Panc1 (cell line): Measurements from ENCODE around the gene ENOPH1. TPM values are rescaled to one million over a fixed set of nuclear protein-coding genes. Genes with fewer than 3 reads are reported as not detected.

Experiments used
- ATAC-seq: fragments of 200-7000 bp; cut with Tn5 transposase; 2 replicates; pipeline ENCODE4 v1.9.1; 2020; ENCODE audit warnings: mild to moderate bottlenecking, moderate library complexity
- BruUV-seq: library from RNA; stranded (reverse); fragments of 400-500 nt; replicated peaks from 2 replicates; lab custom pipeline; 2021; lab: Mats Ljungman, UMichigan
- CTCF ChIA-PET: fragments of 300-600 bp; sonication (Branson Sonifier 250); formaldehyde crosslinking; loops from one replicate; lab custom pipeline; 2022; ENCODE audit warnings: antibody characterized with exemption; lab: Charles Lee
- POLR2A ChIA-PET: fragments of 300-600 bp; sonication (Branson Sonifier 250); formaldehyde crosslinking; loops from one replicate; lab custom pipeline; 2022; ENCODE audit warnings: antibody characterized with exemption; lab: Charles Lee
- DNase-seq: peaks from one replicate; pipeline ENCODE4 v3.0.0-alpha.2; 2010; ENCODE audit warnings: low read depth, low spot score
- H3K27ac ChIP-seq: 2 replicates; pipeline ENCODE4 v1.5.1; 2011; ENCODE audit warnings: mild to moderate bottlenecking, low read length, inconsistent platforms
- H3K27me3 ChIP-seq: fragments of 200-500 bp; sonication (Bioruptor generic); 2 replicates; pipeline ENCODE4 v1.6.0; 2014; ENCODE audit warnings: low read length, inconsistent platforms; ENCODE audit not compliant: control insufficient read depth, insufficient read depth
- H3K36me3 ChIP-seq: fragments of 200-500 bp; sonication (Bioruptor generic); 2 replicates; pipeline ENCODE4 v1.5.1; 2014; ENCODE audit warnings: inconsistent platforms, mild to moderate bottlenecking, low read length, moderate library complexity; ENCODE audit not compliant: control insufficient read depth, insufficient read depth
- H3K4me1 ChIP-seq: 2 replicates; pipeline ENCODE4 v1.5.1; 2011; ENCODE audit warnings: inconsistent platforms, mild to moderate bottlenecking, low read length, moderate library complexity; ENCODE audit not compliant: control insufficient read depth, insufficient read depth
- H3K4me3 ChIP-seq, 2 experiments: 2 replicates each; pipeline ENCODE4 v1.5.1; 2011 to 2012; ENCODE audit warnings: low read depth in 2 of 2, low read length in 2 of 2, mild to moderate bottlenecking in 2 of 2, inconsistent platforms in 1 of 2, moderate library complexity in 1 of 2
- H3K9me3 ChIP-seq: fragments of 200-500 bp; sonication (Bioruptor generic); 2 replicates; pipeline ENCODE4 v1.5.1; 2014; ENCODE audit warnings: low read depth, mild to moderate bottlenecking, inconsistent platforms, low read length, moderate library complexity; ENCODE audit not compliant: control insufficient read depth, insufficient read depth
- CTCF ChIP-seq: fragments of 450-650 bp; IDR thresholded peaks from 2 replicates; pipeline ENCODE4 v1.5.1; 2017; ENCODE audit warnings: mild to moderate bottlenecking
- POLR2AphosphoS5 ChIP-seq: IDR thresholded peaks from 2 replicates; pipeline ENCODE4 v1.6.1; 2012; ENCODE audit warnings: mild to moderate bottlenecking, low read depth, low read length, moderate library complexity
- SIN3A ChIP-seq: IDR thresholded peaks from 2 replicates; pipeline ENCODE4 v1.6.1; 2012; ENCODE audit warnings: low read depth, mild to moderate bottlenecking, low read length, moderate library complexity, borderline replicate concordance; ENCODE audit not compliant: insufficient read depth
- TCF7L2 ChIP-seq: IDR thresholded peaks from 2 replicates; pipeline ENCODE4 v1.6.1; 2011; ENCODE audit warnings: mild to moderate bottlenecking, low read depth, low read length, inconsistent platforms
- in situ Hi-C: cut with HindIII; loops from 2 replicates; pipeline ENCODE4 v1.10.0; 2016; ENCODE audit warnings: low sequenced_read_pairs, low pct_unique_long_range_greater_than_20kb
- intact Hi-C: fragments of 100-400 bp; cut with micrococcal nuclease; formaldehyde crosslinking; loops from one replicate; pipeline ENCODE4 v1.10.0; 2022; ENCODE audit not compliant: unreplicated experiment
- total RNA-seq: library from RNA; stranded (reverse); gene quantifications from one replicate; pipeline ENCODE4 v1.2.1, GENCODE V29; 2021; ENCODE audit not compliant: unreplicated experiment
- TF ChIP-seq, protein P1 (sequence below), 2 experiments: IDR thresholded peaks; 2 replicates each; pipeline ENCODE4 v1.6.1; 2011 to 2012; ENCODE audit warnings: low read depth in 2 of 2, control low read depth in 1 of 2, low read length in 1 of 2, mild to moderate bottlenecking in 1 of 2, moderate library complexity in 1 of 2; ENCODE audit not compliant: insufficient read depth in 1 of 2

Gene ENOPH1
- total RNA-seq, 1 experiment from 2014 or later: 34.7 TPM

- no peak for TF ChIP-seq POLR2AphosphoS5
- TF ChIP-seq CTCF: no peak
- TF ChIP-seq, protein P1, sequence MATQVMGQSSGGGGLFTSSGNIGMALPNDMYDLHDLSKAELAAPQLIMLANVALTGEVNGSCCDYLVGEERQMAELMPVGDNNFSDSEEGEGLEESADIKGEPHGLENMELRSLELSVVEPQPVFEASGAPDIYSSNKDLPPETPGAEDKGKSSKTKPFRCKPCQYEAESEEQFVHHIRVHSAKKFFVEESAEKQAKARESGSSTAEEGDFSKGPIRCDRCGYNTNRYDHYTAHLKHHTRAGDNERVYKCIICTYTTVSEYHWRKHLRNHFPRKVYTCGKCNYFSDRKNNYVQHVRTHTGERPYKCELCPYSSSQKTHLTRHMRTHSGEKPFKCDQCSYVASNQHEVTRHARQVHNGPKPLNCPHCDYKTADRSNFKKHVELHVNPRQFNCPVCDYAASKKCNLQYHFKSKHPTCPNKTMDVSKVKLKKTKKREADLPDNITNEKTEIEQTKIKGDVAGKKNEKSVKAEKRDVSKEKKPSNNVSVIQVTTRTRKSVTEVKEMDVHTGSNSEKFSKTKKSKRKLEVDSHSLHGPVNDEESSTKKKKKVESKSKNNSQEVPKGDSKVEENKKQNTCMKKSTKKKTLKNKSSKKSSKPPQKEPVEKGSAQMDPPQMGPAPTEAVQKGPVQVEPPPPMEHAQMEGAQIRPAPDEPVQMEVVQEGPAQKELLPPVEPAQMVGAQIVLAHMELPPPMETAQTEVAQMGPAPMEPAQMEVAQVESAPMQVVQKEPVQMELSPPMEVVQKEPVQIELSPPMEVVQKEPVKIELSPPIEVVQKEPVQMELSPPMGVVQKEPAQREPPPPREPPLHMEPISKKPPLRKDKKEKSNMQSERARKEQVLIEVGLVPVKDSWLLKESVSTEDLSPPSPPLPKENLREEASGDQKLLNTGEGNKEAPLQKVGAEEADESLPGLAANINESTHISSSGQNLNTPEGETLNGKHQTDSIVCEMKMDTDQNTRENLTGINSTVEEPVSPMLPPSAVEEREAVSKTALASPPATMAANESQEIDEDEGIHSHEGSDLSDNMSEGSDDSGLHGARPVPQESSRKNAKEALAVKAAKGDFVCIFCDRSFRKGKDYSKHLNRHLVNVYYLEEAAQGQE (IDR thresholded peaks at IDR 0.05; ENCODE audit: insufficient read depth in 1 of 2, low read depth in 2 of 2, low read length in 1 of 2): no peak
- TF ChIP-seq SIN3A: 0 out of 2 replicates have a peak, but pooled peaks have one; percentile 66
- H3K27ac ChIP-seq: peak overlapping the region; percentile 70
- H3K4me3 ChIP-seq: peak overlapping the region; percentile 96 to 98
- DNase-seq (no peak), ATAC-seq (no peak)
- H3K4me1 ChIP-seq: peaks cover 20% of the 10 kb centered on the region
- peaks cover 55% of the 10 kb centered on the region for H3K36me3 ChIP-seq
- POLR2A ChIA-PET: interaction anchor here (0.6 to 0.8 kb wide), 2 partner anchors 21 to 61 kb away, joined by 4 to 14 read pairs; no protein-coding TSS in a partner anchor
- H3K9me3 ChIP-seq: no peaks in the 10 kb centered on the region
- H3K27me3 ChIP-seq: no peaks in the 10 kb centered on the region
- intact Hi-C loops (loop anchor here (5.0 kb wide), 1 partner anchor 56 kb away; the partner anchor contains the start of gene HNRNPD), in situ Hi-C loops (no loop called here)
- no TSS peak for BruUV-seq
- CTCF ChIA-PET: no interaction called here
These were observed 1.8 kb upstream of the ENOPH1 start for GRCh38 chr4:82428526-82428968.

GRCh38 chr4:82428969-82429727, 1.2 kb upstream of the ENOPH1 start:
- intact Hi-C loops (loop anchor here (5.0 kb wide), 1 partner anchor 57 kb away; the partner anchor contains the start of gene HNRNPD), in situ Hi-C loops (no loop called here)
- TF ChIP-seq TCF7L2: peak; percentile 34; the same call in 1 of the 2 replicates
- TF ChIP-seq POLR2AphosphoS5: peak; percentile 86
- TF ChIP-seq, protein P1 (IDR thresholded peaks at IDR 0.05; ENCODE audit: insufficient read depth in 1 of 2, low read depth in 2 of 2, low read length in 1 of 2): no peak
- TF ChIP-seq CTCF: peak; percentile 90
- H3K36me3 ChIP-seq: peaks cover 49% of the 10 kb centered on the region
- peak; percentile 35 for DNase-seq
- H3K27me3 ChIP-seq: no peaks in the 10 kb centered on the region
- peak overlapping the region; percentile 89 for H3K27ac ChIP-seq
- H3K9me3 ChIP-seq: no peaks in the 10 kb centered on the region
- CTCF ChIA-PET: no interaction called here
- ATAC-seq: peak; percentile 81
- BruUV-seq: no TSS peak
- H3K4me3 ChIP-seq: peak overlapping the region; percentile 96 to 98
- peaks cover 20% of the 10 kb centered on the region for H3K4me1 ChIP-seq
- POLR2A ChIA-PET: interaction anchor here (0.6 to 1.0 kb wide), 3 partner anchors 13 to 62 kb away, joined by 5 to 14 read pairs (median 6); no protein-coding TSS in a partner anchor
